ENCODE data around the gene ATG101.
A peak's percentile ranks its signal among the peaks of the same experiment; 100 is the strongest.

DNA sequence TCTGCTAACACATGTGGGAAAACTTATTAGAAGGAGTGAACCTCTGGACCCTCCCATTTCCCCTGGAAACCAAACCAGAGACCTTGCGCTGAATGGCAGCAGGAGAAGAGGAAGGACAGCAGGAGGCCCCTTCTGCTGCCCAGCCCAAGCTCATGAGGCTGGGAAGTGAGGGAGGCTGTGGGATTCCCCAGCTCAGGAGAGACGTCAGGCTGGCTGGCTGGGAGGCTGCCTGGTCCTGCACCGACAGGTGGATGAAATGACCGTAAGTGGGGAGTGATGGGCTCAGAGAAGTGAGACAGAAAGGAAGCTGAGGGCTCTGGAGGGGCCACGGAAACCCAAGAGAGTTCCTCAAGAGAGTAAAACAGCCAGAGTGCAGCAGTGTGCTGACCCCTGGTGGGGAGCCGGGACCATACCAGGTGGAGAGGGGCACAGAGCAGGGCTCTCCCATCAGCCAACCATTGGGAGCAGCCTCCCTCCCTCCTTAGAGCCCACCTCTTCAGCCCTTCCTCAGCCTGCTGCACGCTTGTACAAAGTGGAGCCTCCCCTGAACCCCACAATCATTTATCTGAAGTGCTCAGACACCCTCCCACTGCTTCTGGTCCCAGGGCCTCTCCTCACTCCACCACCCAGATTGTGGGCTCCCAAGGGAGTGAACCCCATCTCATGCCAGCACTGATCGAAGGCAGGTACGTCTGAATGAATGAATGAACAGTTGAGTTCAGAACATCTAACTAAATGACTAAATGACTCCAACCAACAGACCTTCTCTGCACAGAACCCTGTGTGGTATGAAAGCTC is 49.0 kb upstream of the ATG101 start:
- TF ChIP-seq, protein P1, sequence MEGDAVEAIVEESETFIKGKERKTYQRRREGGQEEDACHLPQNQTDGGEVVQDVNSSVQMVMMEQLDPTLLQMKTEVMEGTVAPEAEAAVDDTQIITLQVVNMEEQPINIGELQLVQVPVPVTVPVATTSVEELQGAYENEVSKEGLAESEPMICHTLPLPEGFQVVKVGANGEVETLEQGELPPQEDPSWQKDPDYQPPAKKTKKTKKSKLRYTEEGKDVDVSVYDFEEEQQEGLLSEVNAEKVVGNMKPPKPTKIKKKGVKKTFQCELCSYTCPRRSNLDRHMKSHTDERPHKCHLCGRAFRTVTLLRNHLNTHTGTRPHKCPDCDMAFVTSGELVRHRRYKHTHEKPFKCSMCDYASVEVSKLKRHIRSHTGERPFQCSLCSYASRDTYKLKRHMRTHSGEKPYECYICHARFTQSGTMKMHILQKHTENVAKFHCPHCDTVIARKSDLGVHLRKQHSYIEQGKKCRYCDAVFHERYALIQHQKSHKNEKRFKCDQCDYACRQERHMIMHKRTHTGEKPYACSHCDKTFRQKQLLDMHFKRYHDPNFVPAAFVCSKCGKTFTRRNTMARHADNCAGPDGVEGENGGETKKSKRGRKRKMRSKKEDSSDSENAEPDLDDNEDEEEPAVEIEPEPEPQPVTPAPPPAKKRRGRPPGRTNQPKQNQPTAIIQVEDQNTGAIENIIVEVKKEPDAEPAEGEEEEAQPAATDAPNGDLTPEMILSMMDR (IDR thresholded peaks at IDR 0.05), result peak; percentile 66
- TF ChIP-seq, protein P2, sequence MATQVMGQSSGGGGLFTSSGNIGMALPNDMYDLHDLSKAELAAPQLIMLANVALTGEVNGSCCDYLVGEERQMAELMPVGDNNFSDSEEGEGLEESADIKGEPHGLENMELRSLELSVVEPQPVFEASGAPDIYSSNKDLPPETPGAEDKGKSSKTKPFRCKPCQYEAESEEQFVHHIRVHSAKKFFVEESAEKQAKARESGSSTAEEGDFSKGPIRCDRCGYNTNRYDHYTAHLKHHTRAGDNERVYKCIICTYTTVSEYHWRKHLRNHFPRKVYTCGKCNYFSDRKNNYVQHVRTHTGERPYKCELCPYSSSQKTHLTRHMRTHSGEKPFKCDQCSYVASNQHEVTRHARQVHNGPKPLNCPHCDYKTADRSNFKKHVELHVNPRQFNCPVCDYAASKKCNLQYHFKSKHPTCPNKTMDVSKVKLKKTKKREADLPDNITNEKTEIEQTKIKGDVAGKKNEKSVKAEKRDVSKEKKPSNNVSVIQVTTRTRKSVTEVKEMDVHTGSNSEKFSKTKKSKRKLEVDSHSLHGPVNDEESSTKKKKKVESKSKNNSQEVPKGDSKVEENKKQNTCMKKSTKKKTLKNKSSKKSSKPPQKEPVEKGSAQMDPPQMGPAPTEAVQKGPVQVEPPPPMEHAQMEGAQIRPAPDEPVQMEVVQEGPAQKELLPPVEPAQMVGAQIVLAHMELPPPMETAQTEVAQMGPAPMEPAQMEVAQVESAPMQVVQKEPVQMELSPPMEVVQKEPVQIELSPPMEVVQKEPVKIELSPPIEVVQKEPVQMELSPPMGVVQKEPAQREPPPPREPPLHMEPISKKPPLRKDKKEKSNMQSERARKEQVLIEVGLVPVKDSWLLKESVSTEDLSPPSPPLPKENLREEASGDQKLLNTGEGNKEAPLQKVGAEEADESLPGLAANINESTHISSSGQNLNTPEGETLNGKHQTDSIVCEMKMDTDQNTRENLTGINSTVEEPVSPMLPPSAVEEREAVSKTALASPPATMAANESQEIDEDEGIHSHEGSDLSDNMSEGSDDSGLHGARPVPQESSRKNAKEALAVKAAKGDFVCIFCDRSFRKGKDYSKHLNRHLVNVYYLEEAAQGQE (IDR thresholded peaks at IDR 0.05; ENCODE audit: low read depth, low read length), result no peak
- TF ChIP-seq EP300 (IDR thresholded peaks at IDR 0.05; ENCODE audit: borderline replicate concordance in 1 of 2, low read depth in 1 of 2, low read length in 1 of 2), result no peak
- no peak for TF ChIP-seq JUND (IDR thresholded peaks at IDR 0.05)
- no peak for TF ChIP-seq TCF12 (IDR thresholded peaks at IDR 0.05)
- no peak for TF ChIP-seq YY1 (IDR thresholded peaks at IDR 0.05; ENCODE audit: low read depth)
- no peak for TF ChIP-seq SIN3A (IDR thresholded peaks at IDR 0.05; ENCODE audit: borderline replicate concordance, low read depth, low read length)
- TF ChIP-seq, protein P3, sequence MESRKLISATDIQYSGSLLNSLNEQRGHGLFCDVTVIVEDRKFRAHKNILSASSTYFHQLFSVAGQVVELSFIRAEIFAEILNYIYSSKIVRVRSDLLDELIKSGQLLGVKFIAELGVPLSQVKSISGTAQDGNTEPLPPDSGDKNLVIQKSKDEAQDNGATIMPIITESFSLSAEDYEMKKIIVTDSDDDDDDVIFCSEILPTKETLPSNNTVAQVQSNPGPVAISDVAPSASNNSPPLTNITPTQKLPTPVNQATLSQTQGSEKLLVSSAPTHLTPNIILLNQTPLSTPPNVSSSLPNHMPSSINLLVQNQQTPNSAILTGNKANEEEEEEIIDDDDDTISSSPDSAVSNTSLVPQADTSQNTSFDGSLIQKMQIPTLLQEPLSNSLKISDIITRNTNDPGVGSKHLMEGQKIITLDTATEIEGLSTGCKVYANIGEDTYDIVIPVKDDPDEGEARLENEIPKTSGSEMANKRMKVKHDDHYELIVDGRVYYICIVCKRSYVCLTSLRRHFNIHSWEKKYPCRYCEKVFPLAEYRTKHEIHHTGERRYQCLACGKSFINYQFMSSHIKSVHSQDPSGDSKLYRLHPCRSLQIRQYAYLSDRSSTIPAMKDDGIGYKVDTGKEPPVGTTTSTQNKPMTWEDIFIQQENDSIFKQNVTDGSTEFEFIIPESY (IDR thresholded peaks at IDR 0.05; ENCODE audit: borderline replicate concordance, low read depth), result no peak
- TF ChIP-seq RCOR1 (IDR thresholded peaks at IDR 0.05; ENCODE audit: low read length), result no peak
- TF ChIP-seq, protein P4, sequence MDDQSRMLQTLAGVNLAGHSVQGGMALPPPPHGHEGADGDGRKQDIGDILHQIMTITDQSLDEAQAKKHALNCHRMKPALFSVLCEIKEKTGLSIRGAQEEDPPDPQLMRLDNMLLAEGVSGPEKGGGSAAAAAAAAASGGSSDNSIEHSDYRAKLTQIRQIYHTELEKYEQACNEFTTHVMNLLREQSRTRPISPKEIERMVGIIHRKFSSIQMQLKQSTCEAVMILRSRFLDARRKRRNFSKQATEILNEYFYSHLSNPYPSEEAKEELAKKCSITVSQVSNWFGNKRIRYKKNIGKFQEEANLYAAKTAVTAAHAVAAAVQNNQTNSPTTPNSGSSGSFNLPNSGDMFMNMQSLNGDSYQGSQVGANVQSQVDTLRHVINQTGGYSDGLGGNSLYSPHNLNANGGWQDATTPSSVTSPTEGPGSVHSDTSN (IDR thresholded peaks at IDR 0.05), result no peak
- no peak for TF ChIP-seq CHD2 (IDR thresholded peaks at IDR 0.05; ENCODE audit: low read length, partially characterized antibody)

All from SK-N-SH (cell line).